NCI-H82 treated with DMSO at 0.1 percent for 48 hours (cell line): ENCODE measurements around the gene ATXN7L3.
A peak's percentile ranks its signal among the peaks of the same experiment; 100 is the strongest.

Source experiments
- DNase-seq: peaks from one replicate; lab custom pipeline; 2025; ENCODE audit not compliant: unreplicated experiment; lab: John Stamatoyannopoulos, UW

Gene ATXN7L3

DNA sequence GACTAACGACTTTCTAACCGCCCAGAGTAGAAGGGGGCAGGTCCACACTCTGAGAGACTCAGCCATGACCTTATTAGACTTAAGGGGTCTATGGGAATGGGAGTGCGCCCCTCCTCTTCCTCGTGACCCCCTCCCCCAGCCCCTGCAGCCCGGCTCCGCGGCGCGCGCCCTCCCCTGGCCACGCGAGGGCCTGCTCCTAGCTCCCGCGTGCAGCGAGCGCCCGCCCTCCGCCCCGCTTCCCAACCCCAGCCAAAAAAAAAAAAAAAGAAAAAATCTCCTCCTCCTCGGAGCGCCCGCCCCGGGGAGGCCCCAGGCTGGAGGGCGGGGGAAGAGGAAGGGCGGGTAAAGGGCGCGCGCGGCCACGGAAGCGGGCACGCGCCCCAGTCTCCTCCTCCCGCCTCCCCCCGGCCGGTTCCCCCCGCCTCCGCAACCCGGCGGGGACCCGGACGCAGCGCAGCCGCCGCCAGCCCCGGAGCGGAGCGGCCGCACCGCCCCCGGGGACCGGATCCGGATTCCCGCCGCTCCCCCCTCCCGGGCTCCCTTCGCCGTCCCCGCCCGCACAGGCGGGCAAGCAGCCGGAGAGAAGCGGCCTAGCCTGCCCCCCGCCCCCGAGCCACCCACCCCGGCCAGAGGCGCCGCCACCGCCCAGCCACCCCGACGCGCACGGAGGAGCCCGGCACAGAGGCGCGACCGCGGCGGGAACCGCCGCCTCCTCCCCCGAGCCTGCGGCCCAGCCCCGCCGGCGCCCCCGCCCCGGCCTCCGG, 18.8 kb upstream of the ATXN7L3 start:
- peak; percentile 86 for DNase-seq

DNA sequence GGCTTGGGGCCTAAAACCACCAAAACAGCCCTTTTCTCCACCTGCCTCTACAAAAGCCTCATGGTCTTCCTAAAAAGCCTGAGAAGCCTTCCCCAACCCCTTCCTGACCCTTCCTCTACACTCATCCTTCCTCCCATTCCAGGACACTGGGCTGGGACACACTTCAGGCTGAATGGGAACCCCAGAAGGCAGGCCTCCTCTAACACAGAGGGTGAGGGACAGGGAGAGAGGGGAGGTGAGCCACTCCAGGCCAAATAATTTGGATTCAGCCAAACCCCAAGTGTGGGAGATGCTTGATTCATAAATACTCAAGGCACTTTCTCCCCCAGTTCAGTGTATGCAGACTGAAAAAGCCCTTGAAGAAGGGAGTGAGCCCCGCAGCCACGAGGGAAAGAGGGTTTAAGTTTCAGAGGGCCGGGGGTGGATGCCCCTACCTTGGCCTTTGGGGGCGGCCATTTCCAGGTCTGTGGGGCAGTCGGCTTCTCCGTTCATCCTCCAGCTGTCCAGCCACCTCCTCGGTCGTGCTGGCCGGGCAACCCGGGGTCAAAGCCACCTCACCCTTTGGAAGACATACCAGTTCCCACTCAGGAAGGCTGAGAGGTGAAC, 18.2 kb upstream of the ATXN7L3 start:
- DNase-seq: no peak

DNA sequence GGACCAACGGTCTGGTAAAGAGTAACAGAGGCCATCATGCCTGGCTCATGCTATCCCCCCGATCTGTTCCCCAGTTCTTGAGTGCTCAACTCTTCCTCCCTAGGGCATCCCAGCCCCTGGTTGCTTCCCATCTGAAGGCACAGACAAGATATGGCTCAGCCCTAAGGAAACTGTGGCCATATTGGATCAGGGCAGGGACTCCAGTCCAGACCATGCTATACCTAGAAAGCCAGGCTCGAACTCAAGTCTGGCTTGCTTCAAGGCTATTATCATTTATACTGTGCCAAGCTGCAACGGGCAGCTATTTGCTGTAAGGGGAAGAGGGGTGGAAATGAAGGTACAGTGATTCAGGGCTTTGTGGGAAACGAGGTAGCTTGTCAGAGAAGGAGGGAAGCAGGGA, 17.0 kb upstream of the ATXN7L3 start:
- no peak for DNase-seq

DNA sequence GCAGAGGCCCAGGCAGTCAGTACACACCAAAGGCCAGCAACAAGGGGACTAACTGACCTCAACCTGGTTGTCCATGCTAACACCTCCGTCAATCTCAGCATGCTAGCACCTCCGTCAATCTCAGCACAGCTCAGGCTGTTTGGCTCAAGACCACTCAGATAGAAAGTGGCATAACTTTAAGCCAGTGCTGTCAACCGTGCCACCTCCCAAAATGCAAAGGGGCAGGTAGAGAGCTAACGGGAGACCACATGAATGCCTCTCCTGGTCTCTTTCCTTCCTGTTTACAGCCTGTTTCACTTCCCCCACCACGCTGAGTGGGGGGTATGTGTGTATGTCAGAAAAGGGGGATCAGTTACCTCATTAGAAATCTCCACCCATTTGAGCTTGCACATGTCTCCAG, 16.5 kb upstream of the ATXN7L3 start:
- no peak for DNase-seq

DNA sequence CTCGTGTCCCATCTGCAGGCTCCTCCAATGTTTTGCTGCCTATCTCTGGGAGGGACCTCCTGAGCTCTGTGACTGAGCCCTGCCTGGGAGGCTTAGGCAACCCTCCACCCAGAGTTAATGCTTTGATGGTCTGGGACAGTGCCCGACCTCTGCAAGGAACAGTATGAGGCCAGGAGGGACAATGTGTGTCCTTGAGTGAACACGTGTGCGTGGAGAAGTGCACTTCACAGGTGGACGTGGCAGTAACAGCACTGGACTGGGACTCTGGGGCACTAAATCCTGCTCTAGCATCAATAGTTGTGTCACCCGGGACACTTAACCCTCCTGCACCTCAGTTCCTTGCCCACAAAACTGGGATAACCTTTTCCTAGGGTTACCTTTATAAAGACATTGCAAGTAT, 15.2 kb upstream of the ATXN7L3 start:
- DNase-seq: no peak

- DNase-seq: no peak
These were observed 14.5 kb upstream of the ATXN7L3 start for GRCh38 chr17:44214230-44214494.

DNA sequence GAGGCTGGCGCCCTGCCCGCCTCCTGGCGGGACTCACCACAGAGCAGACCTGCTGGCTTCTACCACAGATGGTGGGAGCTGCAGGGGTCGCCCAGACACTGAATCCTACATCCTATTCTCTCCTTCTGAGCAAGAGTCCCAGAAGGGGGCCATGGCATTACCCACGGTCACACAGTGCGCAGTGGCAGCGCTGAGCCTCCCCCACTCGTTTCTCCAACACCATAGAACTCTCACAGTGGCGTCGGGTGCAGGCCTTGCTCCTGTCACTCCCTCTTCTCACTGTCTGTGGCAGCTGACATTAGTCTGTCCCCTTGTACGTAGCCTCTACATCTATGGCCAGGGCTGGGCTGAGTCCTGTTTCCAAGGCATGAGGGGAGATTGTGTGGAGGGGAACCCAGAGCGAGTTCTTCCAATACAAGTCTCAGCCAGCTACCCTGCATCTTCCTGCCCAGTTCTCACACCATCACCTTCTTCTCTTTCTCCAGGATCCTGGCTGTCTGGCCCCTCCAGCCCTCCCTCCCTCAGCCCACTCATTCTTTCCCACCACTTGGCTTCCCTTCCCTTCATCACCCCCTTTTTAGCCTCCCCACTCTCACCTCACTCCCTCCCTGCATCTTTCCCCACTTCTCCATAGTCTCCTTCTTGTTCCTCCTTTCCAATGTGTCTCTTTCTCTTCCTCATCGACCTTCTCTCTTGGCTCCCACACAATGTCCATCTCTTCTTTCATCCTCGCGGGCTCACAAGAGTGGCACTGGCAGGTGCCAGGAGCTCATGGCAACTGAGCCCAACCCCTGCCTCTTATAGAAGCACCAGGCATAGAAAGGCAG, 13.9 kb upstream of the ATXN7L3 start:
- DNase-seq: no peak

DNA sequence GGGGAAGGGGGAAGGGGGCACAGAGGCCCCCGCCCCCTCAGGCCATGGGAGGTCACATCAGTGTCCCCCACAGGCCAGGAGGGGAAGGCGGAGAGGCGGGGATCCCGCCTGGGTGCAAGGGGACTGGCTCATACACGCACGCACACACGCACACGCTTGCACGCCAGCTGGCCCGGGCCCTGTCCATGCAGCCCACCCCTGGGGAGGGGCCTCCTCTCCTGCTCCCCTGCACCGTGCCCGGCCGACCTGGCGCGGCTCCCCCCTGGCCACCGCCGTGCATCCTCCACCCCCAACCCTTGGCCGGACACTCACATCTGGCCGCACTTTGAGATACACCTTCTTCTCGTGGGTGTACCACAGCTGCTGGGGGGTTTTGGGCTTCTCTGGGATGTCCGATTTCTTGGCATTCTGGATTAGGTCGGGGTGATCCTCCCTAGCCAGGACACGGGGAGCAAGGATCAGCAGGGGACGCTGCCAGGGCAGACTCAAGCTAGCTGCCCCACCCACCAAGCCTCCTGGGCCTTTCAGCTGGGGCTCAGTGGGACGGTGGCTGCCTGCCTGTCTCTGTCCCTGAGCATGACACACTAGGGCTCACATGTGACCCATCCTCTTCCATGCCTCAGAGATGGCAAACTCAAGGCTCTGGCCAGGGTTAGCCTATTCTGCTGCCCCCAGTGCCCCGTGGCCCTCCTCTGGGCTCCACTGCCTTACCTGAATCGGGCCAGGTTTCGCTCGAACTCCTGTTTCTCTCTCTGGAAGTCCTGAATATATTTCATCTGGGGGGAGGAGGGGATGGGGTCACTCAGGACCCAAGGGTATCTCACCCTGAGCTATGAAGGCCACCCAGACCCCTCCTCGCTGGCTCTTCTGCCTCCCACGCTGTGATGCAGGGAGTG, 13.1 kb upstream of the ATXN7L3 start:
- no peak for DNase-seq

GRCh38 chr17:44211281-44212265, 11.9 kb upstream of the ATXN7L3 start:
- no peak for DNase-seq

DNA sequence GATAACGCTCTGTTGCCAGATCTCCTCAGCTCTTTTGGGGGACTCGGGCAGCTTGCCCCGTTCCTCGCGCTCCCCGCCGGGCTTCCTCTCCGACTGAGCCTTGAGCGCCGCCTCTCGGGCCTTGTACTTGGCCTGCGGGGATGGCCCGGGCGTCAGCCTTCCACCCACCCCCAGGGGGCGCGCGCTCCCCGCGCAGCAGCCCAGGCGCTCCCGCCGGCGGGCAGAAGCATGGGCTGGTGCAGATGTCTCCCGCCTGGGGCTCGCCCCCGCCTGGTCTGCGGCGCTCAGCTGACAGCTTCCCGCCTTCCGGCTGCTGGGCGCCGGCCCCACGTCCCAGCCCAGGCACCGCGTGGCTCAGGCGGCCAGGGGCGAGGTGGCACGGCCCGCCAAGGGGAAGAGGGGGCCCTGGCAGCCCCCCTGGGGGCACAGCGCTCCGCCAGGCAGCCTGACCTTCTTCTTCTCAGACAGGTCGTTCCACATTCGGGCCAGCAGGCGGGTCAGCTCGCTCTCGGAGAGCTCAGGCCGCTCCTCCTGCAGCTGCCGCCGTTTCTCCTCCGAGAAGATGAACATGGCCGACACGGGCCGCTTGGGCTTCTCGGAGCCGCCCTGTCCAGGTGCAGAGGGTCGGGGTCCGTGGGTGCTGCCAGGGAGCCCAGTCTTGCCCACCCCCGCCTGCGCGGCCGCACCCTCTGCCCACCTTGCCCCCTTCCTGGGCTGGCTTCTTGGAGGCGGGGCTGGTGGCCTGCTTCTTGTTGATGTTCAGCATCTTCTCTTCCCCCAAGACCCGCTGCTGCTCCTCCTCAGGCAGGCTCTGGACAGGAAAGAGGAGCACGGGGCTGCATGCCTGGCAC, 10.9 kb upstream of the ATXN7L3 start:
- DNase-seq: peak; percentile 79

- no peak for DNase-seq
These were observed 10.2 kb upstream of the ATXN7L3 start for GRCh38 chr17:44209786-44210341.

DNA sequence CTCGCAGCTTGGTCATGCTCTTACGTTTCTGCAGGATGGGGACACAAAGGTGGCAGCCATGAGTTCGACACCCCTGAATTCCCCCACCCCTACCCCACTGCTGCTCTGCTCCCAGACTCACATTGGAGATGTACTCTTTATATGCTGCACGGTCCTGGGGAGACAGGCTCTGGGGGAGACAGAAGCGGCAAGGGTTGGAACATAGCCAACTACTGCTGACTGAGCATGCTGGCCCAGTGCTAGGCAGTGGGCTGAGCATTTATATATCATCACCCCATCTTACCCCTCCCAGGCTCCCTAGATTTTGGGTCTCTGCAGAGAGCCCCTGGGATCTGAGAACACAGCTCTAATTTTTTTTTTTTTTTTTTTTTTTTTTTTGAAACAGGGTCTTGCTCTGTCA, 8.1 kb upstream of the ATXN7L3 start:
- no peak for DNase-seq

GRCh38 chr17:44207319-44207718, 7.6 kb upstream of the ATXN7L3 start:
- DNase-seq: no peak

DNA sequence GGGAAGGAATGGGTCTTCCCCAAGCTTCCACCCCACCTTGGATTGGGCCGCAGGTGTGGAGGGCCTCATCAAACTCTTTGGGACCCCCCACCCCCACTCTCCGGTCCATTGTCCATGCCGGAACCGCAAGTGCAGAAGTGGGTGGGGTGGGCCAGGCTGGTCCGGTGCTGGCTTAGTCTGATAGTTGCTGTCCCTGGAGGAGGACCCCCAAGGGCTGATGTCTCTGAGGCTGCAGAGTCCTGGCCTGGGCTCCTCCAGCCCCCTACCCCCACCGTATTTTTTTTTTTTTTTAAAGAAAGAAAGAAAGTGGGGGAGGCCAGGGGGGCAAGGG, 7.1 kb upstream of the ATXN7L3 start:
- DNase-seq: no peak

- no peak for DNase-seq
These were observed 6.5 kb upstream of the ATXN7L3 start for GRCh38 chr17:44205962-44206824.

GRCh38 chr17:44204441-44204882, 4.8 kb upstream of the ATXN7L3 start:
- DNase-seq: no peak

DNA sequence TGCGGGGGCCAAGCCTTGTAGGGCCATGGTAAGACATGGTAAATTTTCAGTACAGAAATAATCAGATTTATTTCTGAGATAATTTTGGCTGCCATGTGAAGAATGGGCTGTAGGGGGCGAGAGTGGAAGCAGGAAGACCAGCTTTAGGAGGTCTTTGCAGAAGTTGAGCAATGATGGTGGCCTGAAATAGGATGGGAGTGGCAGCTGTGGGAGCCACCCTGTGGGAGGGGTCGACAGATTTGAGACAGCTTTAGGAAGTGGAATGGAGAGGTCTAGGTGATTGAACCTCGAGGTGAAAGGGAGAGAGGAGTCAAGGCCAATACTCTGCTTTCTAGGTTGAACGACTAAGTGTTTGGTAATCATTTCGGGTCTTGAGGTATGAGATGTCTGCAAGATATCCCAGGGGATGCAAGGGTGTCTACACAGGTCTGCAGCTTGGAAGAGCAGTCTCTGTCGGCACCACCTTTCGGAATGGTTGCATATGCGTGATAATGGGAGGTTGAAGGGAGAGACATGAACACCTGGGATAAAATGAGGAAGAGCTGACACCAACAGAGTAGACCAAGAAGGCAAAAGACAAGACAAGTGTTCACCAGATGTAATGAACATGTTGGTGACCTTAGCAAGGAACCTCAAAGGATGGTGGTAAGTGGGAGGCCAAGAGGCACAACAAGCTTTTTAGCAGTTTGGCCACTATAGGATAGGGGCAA, 4.2 kb upstream of the ATXN7L3 start:
- peak; percentile 61 for DNase-seq
